GM12892 (cell line): Measurements from ENCODE around the gene PEX7.
"Not testable (repeated sequence)": the region's sequence is repeated elsewhere in the genome, so short reads cannot be mapped to it uniquely, and the experiment has no call there.

Experiments
- DNase-seq: peaks from one replicate; pipeline ENCODE4 v3.0.0; 2011; ENCODE audit not compliant: insufficient read length
- FAIRE-seq: peaks from 2 replicates; lab custom pipeline; 2011; peaks lifted over from hg19 to GRCh38; lab: Jason Lieb, UNC
- POLR2A ChIP-seq: IDR thresholded peaks from 2 replicates; pipeline ENCODE4 v1.6.1; 2011; ENCODE audit warnings: low read depth, low read length, control low read depth
- POLR2AphosphoS5 ChIP-seq: IDR thresholded peaks from 2 replicates; pipeline ENCODE4 v1.6.1; 2011; ENCODE audit warnings: low read depth, low read length, control low read depth
- TAF1 ChIP-seq: IDR thresholded peaks from 2 replicates; pipeline ENCODE4 v1.6.1; 2011; ENCODE audit warnings: low read depth, mild to moderate bottlenecking, control low read depth, low read length, borderline replicate concordance

The PEX7 gene

GRCh38 chr6:136816656-136817055 is 5.7 kb upstream of the PEX7 start:
- FAIRE-seq (no peak), DNase-seq (no peak)
- no peak for TF ChIP-seq POLR2AphosphoS5
- TF ChIP-seq POLR2A, result no peak
- TF ChIP-seq TAF1, result no peak

- TF ChIP-seq POLR2A, result no peak
- FAIRE-seq, result no peak
- DNase-seq, result no peak
These were observed 1.8 kb upstream of the PEX7 start for GRCh38 chr6:136820561-136820960.

GRCh38 chr6:136822046-136822375 is 381 bp upstream of the PEX7 start:
- FAIRE-seq, result no peak
- TF ChIP-seq TAF1 (no peak), POLR2AphosphoS5 (no peak), POLR2A (no peak)
- no peak for DNase-seq

- no peak for DNase-seq
- FAIRE-seq, result no peak
- TF ChIP-seq POLR2A (no peak; the same call in 1 of the 2 replicates), POLR2AphosphoS5 (no peak), TAF1 (no peak)
These were observed 802 bp downstream of the PEX7 start for GRCh38 chr6:136823128-136823660.

GRCh38 chr6:136826216-136826615 is 3.8 kb downstream of the PEX7 start:
- FAIRE-seq (no peak), DNase-seq (no peak)
- TF ChIP-seq POLR2A (no peak), POLR2AphosphoS5 (no peak), TAF1 (no peak)

GRCh38 chr6:136831873-136832562 is 9.6 kb downstream of the PEX7 start:
- DNase-seq (no peak), FAIRE-seq (no peak)
- TF ChIP-seq TAF1 (no peak), POLR2AphosphoS5 (no peak), POLR2A (no peak)

GRCh38 chr6:136840276-136841001 is 18.0 kb downstream of the PEX7 start:
- DNase-seq (no peak), FAIRE-seq (no peak)
- TF ChIP-seq POLR2AphosphoS5, result no peak

- TF ChIP-seq POLR2A (no peak), POLR2AphosphoS5 (no peak), TAF1 (no peak)
- FAIRE-seq (no peak), DNase-seq (no peak)
These were observed 20.8 kb downstream of the PEX7 start for GRCh38 chr6:136843210-136843609.

- FAIRE-seq (no peak), DNase-seq (peak; percentile 12)
- TF ChIP-seq POLR2A (no peak), TAF1 (no peak), POLR2AphosphoS5 (no peak)
These were observed 23.7 kb downstream of the PEX7 start for GRCh38 chr6:136846046-136846445.

GRCh38 chr6:136846477-136846876 is 24.1 kb downstream of the PEX7 start:
- not testable (repeated sequence) for FAIRE-seq, DNase-seq

- not testable (repeated sequence) for DNase-seq, FAIRE-seq
These were observed 27.7 kb downstream of the PEX7 start for GRCh38 chr6:136849979-136850563.

GRCh38 chr6:136859430-136859829 is 37.0 kb downstream of the PEX7 start:
- no peak for TF ChIP-seq POLR2A
- no peak for TF ChIP-seq POLR2AphosphoS5
- no peak for TF ChIP-seq TAF1
- DNase-seq (no peak), FAIRE-seq (no peak)

- DNase-seq, result no peak
These were observed 37.7 kb downstream of the PEX7 start for GRCh38 chr6:136860043-136860442.

More at GRCh38 chr6:136860043-136860442, 37.7 kb downstream of the PEX7 start:
- no peak for FAIRE-seq
- TF ChIP-seq POLR2AphosphoS5 (no peak), POLR2A (no peak), TAF1 (no peak)
